GM12891 (cell line): ENCODE measurements around the gene SMAD4.

Experiments used
- POLR2A ChIP-seq: IDR thresholded peaks from 2 replicates; pipeline ENCODE4 v1.6.1; 2011; ENCODE audit warnings: low read depth, low read length, control low read depth
- POU2F2 ChIP-seq: IDR thresholded peaks from 2 replicates; pipeline ENCODE4 v1.6.1; 2011; ENCODE audit warnings: low read depth, mild to moderate bottlenecking, control low read depth, low read length, moderate library complexity

- TF ChIP-seq POU2F2 (no peak), POLR2A (no peak)
Observed at GRCh38 chr18:51012441-51012840, 17.6 kb upstream of the SMAD4 start.
